Dendritic cell treated with granulocyte-macrophage colony-stimulating factor and Interleukin-4, amounts not matched to agents 40 ng/mL and 50 ng/mL, for 4 days (primary cell): ENCODE results near the gene TMEM39A.

ENCODE experiments used
- H3K27ac Mint-ChIP-seq: one replicate; pipeline ENCODE4 v1.8.0; 2022; ENCODE audit warnings: mild to moderate bottlenecking, mixed read lengths
- H3K27me3 Mint-ChIP-seq: one replicate; pipeline ENCODE4 v1.8.0; 2022; ENCODE audit warnings: mild to moderate bottlenecking, mixed read lengths
- H3K36me3 Mint-ChIP-seq: one replicate; pipeline ENCODE4 v1.8.0; 2022; ENCODE audit warnings: low read depth, mixed read lengths
- H3K4me1 Mint-ChIP-seq: one replicate; pipeline ENCODE4 v1.8.0; 2022; ENCODE audit warnings: low read depth, mixed read lengths
- H3K4me3 Mint-ChIP-seq: one replicate; pipeline ENCODE4 v1.8.0; 2022; ENCODE audit warnings: mild to moderate bottlenecking, moderate library complexity, mixed read lengths
- H3K9me3 Mint-ChIP-seq: one replicate; pipeline ENCODE4 v1.8.0; 2022; ENCODE audit warnings: mixed read lengths
- intact Hi-C: fragments of 100-400 bp; cut with micrococcal nuclease; formaldehyde crosslinking; loops from one replicate; pipeline ENCODE4 v1.15.0; 2022

The TMEM39A gene

DNA sequence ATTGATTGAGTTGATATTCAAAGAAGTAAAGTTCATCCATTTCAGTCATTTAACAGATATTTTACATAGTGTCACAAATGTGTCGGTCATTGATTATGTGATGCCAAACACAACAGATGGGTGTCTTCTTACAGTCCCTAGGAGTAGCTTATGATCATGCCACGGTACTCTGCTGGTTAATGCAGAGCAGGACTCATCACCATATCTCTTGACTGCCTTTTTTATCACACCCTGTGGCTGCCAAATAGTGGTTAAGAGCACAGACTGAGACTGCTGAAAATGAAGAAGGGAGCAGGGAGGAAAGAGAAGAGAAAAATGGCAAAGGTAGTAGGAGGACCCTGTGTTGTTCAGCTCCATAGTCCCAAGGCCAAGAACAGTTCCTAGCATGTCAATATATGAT is 22.1 kb upstream of the TMEM39A start:
- Mint-ChIP-seq H3K27ac (no peak overlapping the region), H3K36me3 (peaks cover 81% of the 10 kb centered on the region), H3K9me3 (no peaks in the 10 kb centered on the region), H3K27me3 (no peaks in the 10 kb centered on the region), H3K4me1 (no peaks in the 10 kb centered on the region), H3K4me3 (no peak overlapping the region)
- intact Hi-C loops = no loop called here

DNA sequence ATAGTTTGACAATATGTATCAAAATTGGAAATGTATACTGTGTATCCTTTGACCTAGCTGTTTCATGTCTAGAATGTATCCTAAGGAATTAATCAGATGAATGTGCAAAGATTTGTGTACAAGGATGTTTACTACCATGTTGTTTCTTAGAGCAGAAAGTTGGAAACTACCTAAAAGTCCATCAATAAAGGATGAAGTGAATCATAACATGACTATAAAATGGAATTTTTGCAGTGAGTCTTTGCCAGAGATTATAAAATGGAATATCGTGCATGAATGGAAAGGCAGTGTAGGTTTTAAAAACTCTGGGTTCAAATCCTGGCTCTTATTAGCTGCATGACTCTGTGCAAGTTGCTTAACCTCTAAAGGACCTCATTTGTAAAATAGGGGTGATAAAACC is 19.7 kb upstream of the TMEM39A start:
- H3K27me3 Mint-ChIP-seq = no peaks in the 10 kb centered on the region
- no peaks in the 10 kb centered on the region for H3K4me1 Mint-ChIP-seq
- H3K36me3 Mint-ChIP-seq = peaks cover 80% of the 10 kb centered on the region
- H3K9me3 Mint-ChIP-seq = no peaks in the 10 kb centered on the region
- H3K4me3 Mint-ChIP-seq = no peak overlapping the region
- no peak overlapping the region for H3K27ac Mint-ChIP-seq
- intact Hi-C loops = no loop called here

DNA sequence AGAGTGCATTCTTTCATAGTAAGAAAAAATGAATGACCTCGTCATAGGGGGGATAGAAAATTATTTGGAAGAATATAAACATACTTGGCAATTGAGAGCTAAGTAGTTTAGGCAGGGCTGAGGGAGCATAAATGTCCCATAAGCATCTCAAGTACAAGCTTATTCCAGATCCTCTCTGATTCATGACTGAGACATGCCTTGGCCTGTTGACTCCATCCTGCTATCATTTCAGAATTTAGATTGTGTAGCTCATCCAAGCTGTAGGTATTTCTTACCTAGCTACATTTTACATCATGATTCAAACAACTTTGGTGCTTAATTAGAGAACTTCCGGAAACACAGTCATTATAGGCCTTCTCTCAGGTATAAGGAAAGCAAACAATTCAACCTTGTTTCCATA is 17.7 kb upstream of the TMEM39A start:
- H3K9me3 Mint-ChIP-seq = no peaks in the 10 kb centered on the region
- intact Hi-C loops = no loop called here
- H3K36me3 Mint-ChIP-seq = peaks cover 78% of the 10 kb centered on the region
- H3K4me1 Mint-ChIP-seq = no peaks in the 10 kb centered on the region
- no peak overlapping the region for H3K4me3 Mint-ChIP-seq
- no peaks in the 10 kb centered on the region for H3K27me3 Mint-ChIP-seq
- H3K27ac Mint-ChIP-seq = no peak overlapping the region

DNA sequence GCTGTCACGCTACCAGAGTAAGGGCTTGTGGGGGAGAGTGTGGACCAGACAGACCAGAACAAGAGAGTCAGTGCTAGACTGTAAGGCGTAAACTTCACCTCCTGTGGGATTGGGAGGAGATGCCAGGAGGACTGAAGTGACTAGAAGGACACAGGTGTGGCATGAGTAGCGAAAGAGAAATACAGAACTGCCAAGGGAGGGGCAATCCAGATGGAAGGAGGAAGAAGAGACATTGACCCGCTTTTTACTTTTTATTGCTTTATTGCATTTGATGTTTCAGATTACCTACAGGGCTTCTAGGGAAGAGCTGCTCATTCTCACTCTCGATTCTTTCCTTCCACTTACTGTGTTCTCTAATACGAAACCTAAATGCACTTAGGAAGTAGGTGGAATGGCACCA is 7.5 kb upstream of the TMEM39A start:
- no peaks in the 10 kb centered on the region for H3K27me3 Mint-ChIP-seq
- no peak overlapping the region for H3K4me3 Mint-ChIP-seq
- peaks cover 39% of the 10 kb centered on the region for H3K4me1 Mint-ChIP-seq
- H3K9me3 Mint-ChIP-seq = no peaks in the 10 kb centered on the region
- intact Hi-C loops = no loop called here
- no peak overlapping the region for H3K27ac Mint-ChIP-seq
- peaks cover 41% of the 10 kb centered on the region for H3K36me3 Mint-ChIP-seq

DNA sequence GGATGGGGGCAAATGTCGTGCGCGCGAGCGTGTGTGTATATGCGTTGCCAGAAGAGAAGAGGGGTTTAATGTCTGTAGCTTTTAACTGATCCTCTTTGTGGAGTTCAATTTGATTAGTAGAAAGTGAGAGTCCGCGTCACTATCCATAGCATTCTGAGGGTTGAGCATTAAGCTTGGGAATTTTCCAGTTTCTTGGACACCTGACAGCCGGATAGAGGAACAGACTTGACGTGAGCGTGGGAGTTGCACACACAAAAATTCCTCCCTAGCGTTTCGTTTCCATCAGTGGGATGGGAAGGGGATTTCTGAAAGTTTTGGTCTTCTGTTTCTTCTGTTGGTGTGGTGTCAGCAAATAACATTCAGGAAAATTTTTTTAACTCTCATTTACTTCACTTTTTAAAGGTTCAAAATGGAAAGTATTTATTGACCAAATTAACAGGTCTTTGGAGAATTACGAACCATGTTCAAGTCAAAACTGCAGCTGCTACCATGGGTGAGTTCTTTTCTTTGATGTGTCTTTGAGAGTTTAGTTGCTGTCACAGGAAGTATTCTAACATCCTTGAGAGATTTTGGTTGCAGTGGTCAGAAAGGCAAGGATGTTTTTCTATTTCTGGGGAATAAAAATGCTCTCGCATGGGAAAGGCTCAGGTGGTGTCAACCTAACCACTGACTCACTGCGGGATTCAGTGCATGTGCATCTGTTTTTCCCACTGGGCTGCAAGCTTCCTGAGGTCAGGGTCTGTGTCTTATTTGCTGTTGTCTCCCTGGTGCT is 6.2 kb upstream of the TMEM39A start:
- intact Hi-C loops = loop anchor here (2.0 to 10.0 kb wide), 3 partner anchors 29 to 625 kb away; partner anchors contain the start of genes COX17, GSK3B and TIMMDC1
- Mint-ChIP-seq H3K9me3 (no peaks in the 10 kb centered on the region), H3K27ac (peak overlapping the region; percentile 98), H3K4me1 (peaks cover 39% of the 10 kb centered on the region), H3K27me3 (no peaks in the 10 kb centered on the region), H3K4me3 (peak overlapping the region; percentile 92), H3K36me3 (peaks cover 31% of the 10 kb centered on the region)

DNA sequence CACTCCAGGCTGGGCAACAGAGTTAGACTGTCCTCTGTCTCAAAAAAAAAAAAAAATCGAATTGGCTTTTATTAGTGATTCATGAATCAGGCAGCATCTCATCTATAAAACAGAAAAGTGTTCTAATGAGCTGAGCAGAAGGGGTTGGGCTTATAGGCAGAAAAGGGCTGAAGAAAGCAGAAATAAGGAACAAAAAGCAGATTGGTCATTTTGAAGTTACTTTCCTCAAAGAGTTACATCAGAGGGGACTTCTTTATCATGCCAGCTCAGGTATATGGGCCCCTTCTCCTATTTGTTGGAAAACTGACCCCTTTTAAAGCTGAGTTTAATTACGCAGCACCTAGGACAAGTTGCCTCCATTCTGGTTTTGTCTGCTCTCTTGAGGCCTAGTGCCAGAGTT is 4.6 kb upstream of the TMEM39A start:
- intact Hi-C loops = loop anchor here (2.0 to 10.0 kb wide), 3 partner anchors 31 to 627 kb away; partner anchors contain the start of genes COX17, GSK3B and TIMMDC1
- Mint-ChIP-seq H3K36me3 (peaks cover 31% of the 10 kb centered on the region), H3K4me3 (peak overlapping the region; percentile 92), H3K27me3 (no peaks in the 10 kb centered on the region), H3K4me1 (peaks cover 47% of the 10 kb centered on the region), H3K9me3 (no peaks in the 10 kb centered on the region), H3K27ac (peak overlapping the region; percentile 98)

DNA sequence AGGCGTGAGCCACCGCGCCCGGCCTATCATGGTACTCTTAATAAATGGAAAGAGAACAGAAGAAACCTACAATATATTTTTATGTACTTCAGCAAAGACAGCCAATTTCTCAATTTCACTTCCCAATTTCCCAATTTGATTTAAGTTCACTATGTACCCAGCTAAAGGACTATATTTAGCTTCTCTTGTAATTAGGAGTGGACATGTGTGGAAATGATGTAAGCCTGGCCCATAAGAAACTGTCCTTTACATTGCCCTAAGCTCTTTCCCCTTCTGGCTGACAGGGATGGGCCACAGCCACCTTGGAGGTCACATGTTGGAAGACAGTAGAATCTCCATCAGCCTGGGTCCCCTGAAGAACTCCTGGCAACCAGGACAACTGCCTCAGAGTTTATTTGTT is 6.2 kb downstream of the TMEM39A start:
- intact Hi-C loops = no loop called here
- H3K27me3 Mint-ChIP-seq = no peaks in the 10 kb centered on the region
- no peaks in the 10 kb centered on the region for H3K9me3 Mint-ChIP-seq
- peak overlapping the region; percentile 72 for H3K27ac Mint-ChIP-seq
- no peak overlapping the region for H3K4me3 Mint-ChIP-seq
- H3K36me3 Mint-ChIP-seq = peaks cover 91% of the 10 kb centered on the region
- H3K4me1 Mint-ChIP-seq = peaks cover 60% of the 10 kb centered on the region

DNA sequence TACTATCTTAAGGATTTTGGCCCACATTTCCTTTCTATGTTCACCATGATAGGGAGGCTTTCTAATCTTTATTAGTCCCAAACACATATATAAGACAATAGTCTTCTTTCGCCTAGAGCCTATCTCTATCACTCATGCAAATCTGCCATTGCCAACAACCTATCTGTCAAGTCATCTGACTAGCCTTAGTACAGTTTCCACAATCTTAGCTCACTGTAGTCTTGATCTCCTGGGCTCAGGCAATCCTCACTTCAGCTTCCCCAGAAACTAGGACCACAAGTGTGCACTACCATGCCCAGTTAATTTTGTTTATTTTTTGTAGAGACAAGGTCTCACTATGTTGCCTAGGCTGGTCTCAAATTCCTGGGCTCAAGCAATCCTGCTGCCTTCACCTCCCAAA is 6.9 kb downstream of the TMEM39A start:
- Mint-ChIP-seq H3K27ac (peak overlapping the region; percentile 72), H3K36me3 (peaks cover 86% of the 10 kb centered on the region), H3K4me3 (no peak overlapping the region), H3K4me1 (peaks cover 54% of the 10 kb centered on the region), H3K9me3 (no peaks in the 10 kb centered on the region), H3K27me3 (no peaks in the 10 kb centered on the region)
- intact Hi-C loops = no loop called here

DNA sequence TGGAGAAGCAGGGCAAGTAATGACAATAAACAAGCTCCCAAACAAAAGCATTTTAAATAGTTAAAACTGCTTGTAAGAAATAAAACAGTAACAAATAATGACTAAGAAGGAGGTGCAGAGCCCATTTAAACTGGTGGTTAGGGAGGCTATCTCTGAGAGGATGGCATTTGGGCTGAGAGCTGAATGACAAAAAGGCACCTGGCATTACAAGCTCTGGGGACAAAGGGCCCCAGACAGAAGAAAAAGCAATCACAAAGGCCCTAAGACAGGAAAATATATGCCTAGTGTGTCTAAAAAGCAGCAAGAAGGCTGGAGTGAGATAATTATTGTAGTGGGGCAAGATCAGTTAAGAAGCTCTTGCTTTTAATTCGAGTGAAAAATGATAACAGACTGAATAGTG is 9.6 kb downstream of the TMEM39A start:
- intact Hi-C loops = no loop called here
- Mint-ChIP-seq H3K27ac (no peak overlapping the region), H3K4me1 (peaks cover 38% of the 10 kb centered on the region), H3K4me3 (no peak overlapping the region), H3K27me3 (no peaks in the 10 kb centered on the region), H3K9me3 (no peaks in the 10 kb centered on the region), H3K36me3 (peaks cover 86% of the 10 kb centered on the region)

DNA sequence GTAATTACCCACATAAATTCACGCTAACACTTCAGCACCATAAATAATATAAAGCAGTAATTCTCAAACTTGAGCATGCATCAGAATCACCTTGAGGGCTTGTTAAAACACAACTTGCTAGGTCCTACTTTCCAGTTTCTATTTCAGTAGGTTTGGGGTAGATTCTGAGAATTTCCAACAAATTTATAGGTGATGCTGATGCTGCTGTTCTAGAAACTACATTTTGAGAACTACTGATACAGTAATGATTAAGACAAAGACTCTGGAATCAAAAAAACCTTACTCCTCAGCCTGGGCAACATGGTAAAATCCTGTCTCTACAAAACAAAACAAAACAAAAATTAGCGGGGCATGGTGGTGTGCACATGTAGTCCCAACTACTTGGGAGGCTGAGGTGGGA is 18.8 kb downstream of the TMEM39A start:
- Mint-ChIP-seq H3K36me3 (peaks cover 74% of the 10 kb centered on the region), H3K27me3 (no peaks in the 10 kb centered on the region), H3K9me3 (no peaks in the 10 kb centered on the region), H3K4me1 (no peaks in the 10 kb centered on the region), H3K27ac (no peak overlapping the region), H3K4me3 (no peak overlapping the region)
- intact Hi-C loops = no loop called here

DNA sequence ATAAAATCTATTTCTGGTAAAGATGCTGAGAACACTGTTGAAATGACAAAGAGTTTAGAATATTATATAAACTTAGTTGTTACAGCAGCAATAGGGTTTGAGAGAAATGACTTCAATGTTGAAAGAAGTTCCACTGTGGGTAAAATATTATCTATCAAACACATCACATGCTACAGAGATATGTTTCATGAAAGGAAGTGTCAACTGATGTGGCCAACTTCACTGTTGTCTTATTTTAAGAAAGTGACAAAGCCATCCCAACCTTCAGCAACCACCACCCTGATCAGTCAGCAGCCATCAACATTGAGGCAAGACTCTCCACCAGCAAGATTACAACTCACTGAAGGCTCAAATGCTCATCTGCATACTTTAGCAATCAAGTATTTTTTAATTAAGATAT is 20.2 kb downstream of the TMEM39A start:
- H3K36me3 Mint-ChIP-seq = peaks cover 69% of the 10 kb centered on the region
- H3K27ac Mint-ChIP-seq = no peak overlapping the region
- intact Hi-C loops = no loop called here
- H3K4me1 Mint-ChIP-seq = no peaks in the 10 kb centered on the region
- no peaks in the 10 kb centered on the region for H3K9me3 Mint-ChIP-seq
- H3K27me3 Mint-ChIP-seq = no peaks in the 10 kb centered on the region
- H3K4me3 Mint-ChIP-seq = no peak overlapping the region

DNA sequence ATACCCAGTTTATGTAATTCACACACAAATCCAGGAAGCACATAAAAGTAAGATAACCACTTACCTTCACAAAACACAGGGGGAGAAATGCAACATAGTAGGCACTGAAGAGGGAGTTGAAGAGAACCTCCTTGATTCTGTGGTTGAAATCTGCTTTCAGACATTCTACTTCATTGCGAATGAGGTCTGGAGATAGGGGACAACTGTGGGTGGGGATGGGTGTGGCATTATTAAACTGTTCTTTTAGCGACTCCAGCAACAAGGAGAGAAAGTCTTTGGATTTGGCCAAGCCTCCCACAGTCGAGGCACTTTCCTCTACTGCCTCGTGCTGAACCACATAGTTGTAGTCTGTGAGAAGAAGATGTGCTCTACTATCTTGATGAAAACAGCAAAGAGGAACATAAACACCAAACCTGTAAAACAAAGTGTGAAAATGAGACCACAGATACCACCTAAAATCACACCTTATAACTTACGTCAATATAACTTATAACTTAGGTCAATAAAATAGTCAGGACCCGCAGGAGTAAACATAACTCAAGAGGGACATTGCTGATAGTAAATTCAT is 25.6 kb downstream of the TMEM39A start:
- no peak overlapping the region for H3K4me3 Mint-ChIP-seq
- H3K27ac Mint-ChIP-seq = no peak overlapping the region
- H3K27me3 Mint-ChIP-seq = no peaks in the 10 kb centered on the region
- H3K4me1 Mint-ChIP-seq = no peaks in the 10 kb centered on the region
- intact Hi-C loops = no loop called here
- H3K36me3 Mint-ChIP-seq = peaks cover 85% of the 10 kb centered on the region
- no peaks in the 10 kb centered on the region for H3K9me3 Mint-ChIP-seq

DNA sequence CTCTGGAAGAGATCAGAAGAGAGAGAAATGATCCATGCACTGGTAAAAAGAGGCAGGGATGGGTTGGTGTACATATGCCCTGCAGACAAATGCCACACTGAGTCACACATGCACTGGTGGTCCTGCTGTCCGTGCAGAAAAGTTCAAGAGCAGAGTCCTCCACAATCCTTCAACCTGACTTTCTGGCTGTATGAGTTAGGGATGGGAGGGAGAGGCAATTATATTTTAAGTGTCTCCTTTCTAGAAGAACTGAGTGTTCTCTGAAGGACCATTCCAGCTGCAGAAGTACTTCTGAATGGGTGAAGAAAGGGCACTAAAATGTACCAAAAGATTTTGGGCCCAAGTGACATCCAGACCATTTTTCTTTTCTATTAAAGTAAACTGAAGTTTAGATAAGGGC is 26.4 kb downstream of the TMEM39A start:
- Mint-ChIP-seq H3K4me1 (no peaks in the 10 kb centered on the region), H3K4me3 (no peak overlapping the region), H3K9me3 (no peaks in the 10 kb centered on the region), H3K27ac (no peak overlapping the region), H3K27me3 (no peaks in the 10 kb centered on the region), H3K36me3 (peaks cover 83% of the 10 kb centered on the region)
- intact Hi-C loops = no loop called here

DNA sequence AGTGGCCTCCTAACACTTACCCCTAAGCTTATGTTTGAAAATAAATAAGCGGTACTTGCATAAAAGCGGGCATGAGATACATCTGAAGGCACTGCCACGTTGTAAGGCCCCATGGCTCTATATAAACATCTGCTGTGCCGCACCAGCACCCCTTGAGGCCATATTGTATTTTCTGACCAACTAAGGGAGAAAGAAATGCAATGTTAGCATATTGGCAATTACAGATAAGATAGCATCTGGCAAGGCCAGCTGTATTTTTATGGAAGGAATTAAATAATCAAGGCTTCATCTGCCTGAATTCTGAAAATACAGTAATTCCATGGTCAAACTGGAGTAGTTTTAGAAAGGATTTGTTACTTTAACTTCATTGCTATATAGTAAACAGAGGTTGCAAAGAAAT is 28.7 kb downstream of the TMEM39A start:
- no peaks in the 10 kb centered on the region for H3K27me3 Mint-ChIP-seq
- H3K9me3 Mint-ChIP-seq = no peaks in the 10 kb centered on the region
- no peak overlapping the region for H3K27ac Mint-ChIP-seq
- H3K36me3 Mint-ChIP-seq = peaks cover 92% of the 10 kb centered on the region
- intact Hi-C loops = no loop called here
- H3K4me1 Mint-ChIP-seq = no peaks in the 10 kb centered on the region
- no peak overlapping the region for H3K4me3 Mint-ChIP-seq
